GM18858 (cell line): Measurements from ENCODE around the gene CCDC74A.
"Not testable (repeated sequence)": the region's sequence is repeated elsewhere in the genome, so short reads cannot be mapped to it uniquely, and the experiment has no call there.

Experiments used
- ATAC-seq: cut with Tn5 transposase; IDR thresholded peaks from one replicate; pipeline ENCODE4 v1.9.1; 2021; ENCODE audit not compliant: unreplicated experiment

Gene CCDC74A

DNA sequence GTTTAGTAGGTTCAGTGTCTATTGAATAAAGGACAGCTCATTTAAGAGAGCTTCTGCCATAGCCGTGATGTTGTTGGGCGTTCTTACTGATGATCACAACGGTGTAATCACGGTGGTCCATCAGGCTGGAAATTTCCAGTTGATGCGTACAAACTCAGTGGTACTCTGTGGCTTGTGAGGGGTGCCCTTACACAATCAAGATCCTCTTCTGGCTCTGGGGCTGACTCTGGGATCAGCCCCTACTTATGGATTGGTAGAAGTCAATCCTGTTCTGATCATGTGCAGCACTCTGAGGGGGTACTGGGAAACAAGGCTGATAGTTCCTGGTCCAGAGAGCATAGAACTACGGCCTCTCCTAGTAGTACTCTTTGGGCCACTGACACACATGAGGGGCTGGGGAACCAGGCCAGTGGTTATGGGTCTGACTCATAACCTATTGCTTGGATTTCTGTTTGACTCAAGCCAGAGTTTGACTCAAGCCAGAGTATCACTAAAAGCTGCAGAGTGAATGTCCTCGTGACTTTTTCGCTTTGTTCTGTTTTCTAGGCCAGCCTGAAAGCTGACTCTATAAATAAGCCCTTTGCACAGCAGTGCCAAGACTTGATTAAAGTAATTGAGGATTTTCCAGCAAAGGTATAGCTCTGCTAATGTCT, 29.2 kb upstream of the CCDC74A start:
- peak; percentile 97 for ATAC-seq

GRCh38 chr2:131503587-131503986, 24.1 kb upstream of the CCDC74A start:
- ATAC-seq, result not testable (repeated sequence)

- not testable (repeated sequence) for ATAC-seq
These were observed 23.5 kb upstream of the CCDC74A start for GRCh38 chr2:131504082-131504750.

DNA sequence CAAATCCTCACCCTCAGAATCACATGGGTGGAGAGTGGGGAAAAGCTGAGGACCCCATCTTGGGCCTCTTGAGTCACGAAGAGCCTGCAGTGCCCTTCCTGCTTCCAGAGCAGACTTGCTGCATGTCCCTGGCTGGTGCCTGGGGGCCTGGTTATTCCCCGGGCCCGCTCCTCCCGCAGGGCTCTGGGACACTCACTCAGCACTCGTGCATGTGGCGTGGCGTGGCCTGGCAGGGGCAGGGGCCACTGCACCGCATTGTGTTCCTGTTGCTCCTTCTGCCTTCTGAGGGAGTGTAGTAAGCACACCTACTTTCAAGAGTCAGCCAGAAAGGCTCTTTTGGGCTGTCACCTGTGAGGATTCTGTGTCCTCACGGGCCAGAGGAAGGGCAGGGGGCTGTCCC, 18.1 kb upstream of the CCDC74A start:
- ATAC-seq, result no peak

DNA sequence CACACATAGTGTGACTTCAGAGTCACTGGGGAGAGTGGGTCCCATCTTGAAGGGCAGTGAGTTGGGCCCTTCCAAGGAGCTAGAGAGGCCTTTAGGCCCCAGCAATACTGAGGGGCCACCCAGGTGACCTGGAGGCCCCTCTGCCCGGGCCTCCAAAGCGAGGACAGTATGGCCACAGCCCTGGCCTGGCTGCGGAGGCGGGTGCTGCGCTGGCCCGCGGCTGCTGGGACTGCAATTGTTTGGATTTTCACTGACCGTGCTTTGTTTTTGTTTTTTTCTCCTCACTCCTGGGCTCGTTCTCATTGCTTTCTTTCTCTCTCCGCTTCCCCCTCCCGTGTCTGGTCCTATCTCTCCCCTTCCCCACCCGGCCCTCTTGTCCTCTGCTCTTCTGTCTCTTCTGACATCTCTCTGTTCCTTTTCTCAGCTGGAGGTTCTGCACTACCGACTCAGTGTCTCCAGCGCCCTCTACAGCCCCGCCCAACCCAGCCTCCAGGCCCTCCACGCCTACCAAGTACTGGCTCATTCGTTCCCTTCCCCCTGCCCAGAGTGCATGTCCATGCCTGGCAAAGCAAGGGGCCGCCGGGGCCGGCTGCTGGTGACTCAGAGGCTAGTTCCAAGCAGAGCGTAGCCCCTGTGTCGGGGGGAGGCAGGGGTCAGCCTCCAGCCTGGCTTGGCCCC, 16.3 kb upstream of the CCDC74A start:
- ATAC-seq, result not testable (repeated sequence)

DNA sequence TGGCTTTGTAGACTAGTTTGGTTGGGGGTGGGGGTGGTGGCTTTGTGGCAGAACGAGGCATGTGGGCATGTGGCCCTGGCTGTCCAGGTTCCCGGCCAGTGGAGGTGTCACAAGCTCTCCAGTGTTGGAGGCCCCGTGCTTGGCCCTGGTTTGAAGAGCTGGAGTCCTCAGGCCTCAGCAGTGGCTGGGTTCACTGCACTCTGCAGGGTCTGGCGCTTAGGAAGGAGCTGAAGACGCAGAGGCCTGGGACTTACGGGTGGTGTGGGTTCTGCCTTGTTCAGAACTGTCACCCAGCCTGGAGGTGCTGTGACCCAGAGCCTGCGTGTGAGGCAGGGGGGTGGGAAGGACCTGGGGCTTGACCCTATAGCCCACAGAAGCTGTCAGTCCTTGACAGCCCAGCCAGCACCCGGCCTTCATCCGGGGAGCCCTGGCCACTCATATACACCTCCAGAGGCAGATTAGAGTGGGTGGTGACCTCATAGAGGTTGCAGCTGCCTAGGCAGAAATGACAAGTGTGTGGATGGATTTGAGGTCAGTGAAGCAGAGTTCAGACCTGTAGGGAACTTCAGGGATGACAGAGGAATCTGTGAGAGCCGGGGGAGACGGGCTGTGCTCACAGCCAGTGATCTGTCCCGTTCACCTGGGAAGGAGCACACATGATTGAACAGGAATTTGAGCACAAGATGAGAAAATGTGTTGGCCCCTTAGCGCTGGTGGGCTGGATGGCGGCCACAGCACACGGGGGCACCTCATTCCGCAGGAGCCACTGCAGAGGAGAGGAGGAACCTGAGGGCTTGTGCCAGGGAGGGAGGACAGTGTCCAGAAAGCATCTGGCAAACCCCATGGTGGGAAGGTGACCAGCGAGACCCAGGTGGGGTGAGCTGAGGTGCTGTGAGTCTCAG, 15.5 kb upstream of the CCDC74A start:
- not testable (repeated sequence) for ATAC-seq

- ATAC-seq, result peak; percentile 72
These were observed 13.1 kb upstream of the CCDC74A start for GRCh38 chr2:131514408-131515166.

DNA sequence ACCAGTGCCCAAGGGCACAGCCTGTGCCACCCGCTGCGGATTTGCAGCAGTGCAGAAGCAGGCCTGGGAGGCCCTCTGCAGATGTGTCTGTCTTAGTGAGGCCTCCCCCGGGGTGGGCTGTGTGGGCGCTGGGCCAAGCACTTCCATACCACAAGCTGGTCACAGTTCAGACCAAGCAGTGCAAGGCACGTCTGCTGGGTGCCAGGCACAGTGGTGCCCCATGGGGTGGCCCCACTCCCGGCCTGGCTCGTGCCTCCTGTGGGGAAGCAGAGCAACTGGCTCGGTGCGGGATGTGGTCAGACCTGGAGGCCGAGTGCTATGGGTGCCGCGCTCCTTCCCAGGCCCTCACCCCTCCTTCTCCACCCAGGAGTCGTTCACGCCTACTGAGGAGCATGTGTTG, 12.5 kb upstream of the CCDC74A start:
- ATAC-seq, result not testable (repeated sequence)

- ATAC-seq, result no peak
These were observed 11.7 kb upstream of the CCDC74A start for GRCh38 chr2:131516011-131516410.

GRCh38 chr2:131516621-131517020, 11.1 kb upstream of the CCDC74A start:
- ATAC-seq, result not testable (repeated sequence)

DNA sequence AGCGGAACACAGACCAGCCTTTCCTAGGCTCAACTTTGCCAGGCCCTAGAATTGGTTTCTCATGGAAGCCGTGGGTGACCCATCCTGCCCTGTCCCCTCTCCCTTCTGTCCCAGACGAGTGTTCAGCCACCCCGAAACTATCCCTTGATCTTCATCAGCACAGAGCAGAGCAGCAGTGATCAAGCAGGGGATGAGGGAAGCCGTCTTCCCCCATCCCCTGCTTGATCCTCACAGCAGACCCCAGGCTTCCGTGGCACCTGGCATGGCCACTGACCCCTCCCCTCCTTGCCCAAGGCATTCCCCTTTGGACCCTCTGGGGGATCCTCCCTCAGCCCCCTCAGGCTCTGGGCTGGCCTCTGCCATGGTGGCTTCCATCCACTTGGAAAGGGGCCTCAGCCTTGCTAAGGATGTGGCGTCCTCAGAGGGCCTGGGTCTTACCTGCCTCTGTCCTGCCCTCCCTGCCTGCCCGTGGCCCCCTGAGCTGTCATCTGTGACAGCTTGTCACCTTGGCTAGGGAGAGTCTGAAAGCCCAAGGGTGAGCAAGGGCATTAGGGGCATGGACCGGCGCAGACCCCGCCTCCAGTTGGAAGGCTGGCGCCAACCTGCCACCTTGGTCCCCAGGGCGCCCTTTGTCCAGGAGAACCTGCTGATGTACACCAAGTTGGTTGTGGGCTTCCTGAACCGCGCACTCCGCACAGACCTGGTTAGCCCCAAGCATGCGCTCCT, 10.4 kb upstream of the CCDC74A start:
- ATAC-seq, result no peak

DNA sequence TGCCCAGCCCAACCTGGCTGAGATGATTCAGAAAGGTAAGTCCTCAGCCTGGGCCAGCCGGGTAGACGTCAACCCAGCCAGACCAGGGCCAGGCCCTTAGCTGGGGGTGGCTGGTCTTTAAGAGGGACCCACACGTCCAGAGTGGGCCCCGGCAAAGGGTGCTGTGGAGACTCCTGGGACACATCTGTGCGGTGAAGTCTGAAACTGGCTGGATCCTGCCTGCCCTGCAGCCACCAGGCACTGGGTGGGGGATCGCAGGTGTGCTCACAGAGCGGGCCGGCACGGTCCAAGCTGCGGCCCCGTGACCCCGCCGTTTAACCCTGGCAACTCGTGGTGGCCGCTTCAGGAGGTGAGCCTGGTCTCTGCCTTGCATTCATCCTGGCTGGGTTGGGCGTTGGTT, 9.8 kb upstream of the CCDC74A start:
- not testable (repeated sequence) for ATAC-seq

DNA sequence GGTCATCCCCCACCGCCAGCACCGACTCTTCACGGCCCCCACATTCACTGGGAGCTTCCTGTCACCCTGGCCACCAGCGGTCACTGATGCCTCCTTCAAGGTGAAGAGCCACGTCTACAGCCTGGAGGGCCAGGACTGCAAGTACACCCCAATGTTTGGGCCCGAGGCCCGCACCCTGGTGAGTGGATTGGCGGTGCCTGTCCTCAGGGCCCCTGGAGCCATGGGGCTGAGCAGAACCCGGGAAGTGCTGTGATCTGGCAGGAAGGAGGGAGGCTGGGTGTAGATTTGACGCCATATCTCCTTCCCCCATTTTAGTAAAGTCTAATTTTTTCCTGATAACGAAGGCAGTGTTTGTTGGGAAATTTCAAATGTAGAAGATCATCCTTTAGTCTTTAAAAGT, 9.2 kb upstream of the CCDC74A start:
- not testable (repeated sequence) for ATAC-seq

- no peak for ATAC-seq
These were observed 8.2 kb upstream of the CCDC74A start for GRCh38 chr2:131519466-131519865.

DNA sequence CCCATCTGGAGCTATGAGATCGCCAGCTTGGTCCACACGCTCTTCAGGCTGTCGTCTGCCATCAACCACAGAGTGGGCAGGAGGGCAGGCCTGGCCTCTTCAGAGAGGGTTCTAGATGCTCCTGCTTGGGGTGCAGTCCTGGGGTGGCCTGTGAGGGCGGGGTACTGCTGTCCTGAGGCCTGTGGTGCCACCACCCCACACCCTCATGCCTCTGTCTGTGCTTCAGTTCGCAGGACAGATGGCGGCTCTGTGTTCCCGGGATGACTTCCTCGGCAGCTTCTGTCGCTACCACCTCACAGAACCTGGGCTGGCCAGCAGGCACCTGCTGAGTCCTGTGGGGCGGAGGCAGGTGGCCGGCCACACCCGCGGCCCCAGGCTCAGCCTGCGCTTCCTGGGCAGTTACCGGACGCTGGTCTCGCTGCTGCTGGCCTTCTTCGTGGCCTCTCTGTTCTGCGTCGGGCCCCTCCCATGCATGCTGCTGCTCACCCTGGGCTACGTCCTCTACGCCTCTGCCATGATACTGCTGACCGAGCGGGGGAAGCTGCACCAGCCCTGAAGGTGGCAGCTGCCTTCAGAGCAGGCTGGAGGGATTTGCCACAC, 7.7 kb upstream of the CCDC74A start:
- ATAC-seq, result not testable (repeated sequence)

- no peak for ATAC-seq
These were observed 7.2 kb upstream of the CCDC74A start for GRCh38 chr2:131520526-131520925.

DNA sequence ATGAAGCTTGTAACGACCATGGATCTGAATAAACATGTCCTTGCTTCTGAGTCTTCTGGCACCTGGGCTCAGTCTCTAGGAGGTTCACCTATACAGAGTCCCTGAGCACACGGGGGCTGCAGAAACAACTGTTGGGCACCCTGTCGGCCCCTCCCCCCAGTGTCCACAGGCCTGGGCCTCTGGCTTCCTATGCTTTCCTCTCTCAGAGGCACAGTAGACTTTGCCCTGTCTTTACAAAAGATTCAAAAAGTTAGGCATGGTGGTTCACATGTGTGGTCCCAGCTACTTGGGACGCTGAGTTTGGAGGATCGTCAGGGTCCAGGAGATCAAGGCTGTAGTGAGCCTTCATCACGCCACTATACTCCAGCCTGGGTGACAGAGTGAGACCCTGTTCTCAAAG, 6.2 kb upstream of the CCDC74A start:
- ATAC-seq, result not testable (repeated sequence)

DNA sequence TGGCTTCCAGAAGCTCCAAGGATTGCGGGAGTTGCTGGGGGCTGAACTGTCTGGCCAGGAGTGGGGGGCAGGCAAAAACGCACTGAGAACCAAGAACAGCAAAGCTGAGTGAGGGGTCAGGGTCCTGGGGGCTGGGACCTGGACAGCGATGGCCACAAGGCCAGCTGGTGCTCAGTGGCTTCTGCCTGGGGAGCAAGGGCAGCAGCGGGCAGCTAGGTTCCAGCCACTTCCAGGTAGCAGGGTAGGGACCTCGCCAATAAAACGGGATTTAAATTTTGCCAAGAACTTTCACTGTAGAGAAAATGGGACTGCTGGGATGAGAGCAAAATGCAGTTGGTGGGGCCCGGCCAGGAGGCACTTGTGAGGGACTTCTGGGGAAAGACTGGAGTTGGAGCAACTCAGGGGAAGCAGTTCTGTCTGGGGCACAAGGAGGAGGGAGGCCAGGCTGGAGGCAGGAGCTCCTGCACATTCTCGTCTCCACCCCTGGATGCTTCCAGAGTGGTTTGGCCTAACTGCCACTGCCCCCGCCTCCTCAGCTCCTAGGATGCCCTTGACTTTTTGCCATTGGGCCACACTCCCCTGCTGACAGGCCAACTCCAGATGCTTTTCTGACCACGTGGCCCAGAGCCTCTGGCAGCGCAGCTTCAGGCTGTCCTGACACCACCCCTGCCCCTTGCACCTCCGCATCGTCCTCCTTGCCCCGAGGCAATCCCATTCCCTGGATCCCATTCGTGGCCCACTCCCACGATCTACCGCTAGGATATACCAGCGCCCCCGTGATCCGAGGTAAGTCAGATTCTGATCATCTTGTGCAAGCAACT, 5.5 kb upstream of the CCDC74A start:
- no peak for ATAC-seq
